Neural progenitor cell (in vitro differentiated cells): Measurements from ENCODE around the gene CORIN. TPM values are rescaled to one million over a fixed set of nuclear protein-coding genes. Genes with fewer than 3 reads are reported as not detected.

ENCODE experiments used
- DNase-seq: peaks from one replicate; pipeline ENCODE4 v3.0.0-alpha.2; 2016; ENCODE audit warnings: low spot score
- H2AFZ ChIP-seq: fragments of 200-600 bp; sonication (generic); replicated peaks from 2 replicates; pipeline ENCODE4 v1.6.1; 2016; ENCODE audit warnings: antibody characterized with exemption
- H3F3A ChIP-seq: fragments of 200-600 bp; sonication (generic); 2 replicates; pipeline ENCODE4 v1.6.1; 2016; ENCODE audit warnings: antibody characterized with exemption, low read depth
- H3K27ac ChIP-seq: fragments of 200-600 bp; sonication (generic); 2 replicates; pipeline ENCODE4 v1.5.1; 2016; ENCODE audit warnings: mild to moderate bottlenecking
- H3K27me3 ChIP-seq: fragments of 200-600 bp; sonication (generic); 2 replicates; pipeline ENCODE4 v1.6.1; 2016; ENCODE audit warnings: mild to moderate bottlenecking, moderate library complexity
- H3K36me3 ChIP-seq: fragments of 200-600 bp; sonication (generic); 2 replicates; pipeline ENCODE4 v1.5.1; 2016
- H3K4me1 ChIP-seq: fragments of 200-600 bp; sonication (generic); 2 replicates; pipeline ENCODE4 v1.6.1; 2016; ENCODE audit warnings: mixed run types
- H3K4me2 ChIP-seq: fragments of 200-600 bp; sonication (generic); 2 replicates; pipeline ENCODE4 v1.6.1; 2016
- H3K4me3 ChIP-seq: fragments of 200-600 bp; sonication (generic); 2 replicates; pipeline ENCODE4 v1.5.1; 2016
- H3K79me2 ChIP-seq: fragments of 200-600 bp; sonication (generic); 2 replicates; pipeline ENCODE4 v1.6.1; 2016; ENCODE audit warnings: low read depth
- H3K9ac ChIP-seq: fragments of 200-600 bp; sonication (generic); 2 replicates; pipeline ENCODE4 v1.6.1; 2016
- H3K9me3 ChIP-seq: fragments of 200-600 bp; sonication (generic); 2 replicates; pipeline ENCODE4 v1.5.1; 2016; ENCODE audit warnings: low read depth
- H4K20me1 ChIP-seq: fragments of 200-600 bp; sonication (generic); 2 replicates; pipeline ENCODE4 v1.6.1; 2016; ENCODE audit warnings: low read depth
- H3K27ac Mint-ChIP-seq: 3 replicates; pipeline ENCODE4 v1.8.0; 2021; ENCODE audit warnings: mixed read lengths
- H3K27me3 Mint-ChIP-seq: 2 replicates; pipeline ENCODE4 v1.8.0; 2022; ENCODE audit warnings: low read depth, mild to moderate bottlenecking, inconsistent platforms, moderate library complexity, mixed read lengths; ENCODE audit not compliant: insufficient read depth
- H3K36me3 Mint-ChIP-seq: 3 replicates; pipeline ENCODE4 v1.8.0; 2021; ENCODE audit warnings: mixed read lengths
- H3K4me1 Mint-ChIP-seq: 3 replicates; pipeline ENCODE4 v1.8.0; 2021; ENCODE audit warnings: mixed read lengths
- H3K4me3 Mint-ChIP-seq: 3 replicates; pipeline ENCODE4 v1.8.0; 2021; ENCODE audit warnings: mild to moderate bottlenecking, moderate library complexity, mixed read lengths
- H3K9me3 Mint-ChIP-seq: 3 replicates; pipeline ENCODE4 v1.8.0; 2020; ENCODE audit warnings: mixed read lengths
- CTCF ChIP-seq: fragments of 200-600 bp; sonication (generic); IDR thresholded peaks from 2 replicates; pipeline ENCODE4 v1.5.1; 2017; ENCODE audit warnings: antibody characterized with exemption, mild to moderate bottlenecking
- EZH2 ChIP-seq: fragments of 200-600 bp; sonication (generic); IDR thresholded peaks from 2 replicates; pipeline ENCODE4 v1.6.1; 2017; ENCODE audit warnings: antibody characterized with exemption, mild to moderate bottlenecking, moderate library complexity
- EZH2phosphoT487 ChIP-seq: fragments of 200-600 bp; sonication (generic); IDR thresholded peaks from 2 replicates; pipeline ENCODE4 v1.6.1; 2017; ENCODE audit warnings: antibody characterized with exemption
- total RNA-seq: library from RNA; depleted of rRNA; stranded (reverse); fragments of >200 nt; gene quantifications from 2 replicates; pipeline ENCODE4 v1.2.3, GENCODE V29; 2015; ENCODE audit warnings: low replicate concordance

The CORIN gene
- total RNA-seq, 1 donor from 2014 or later = not detected

GRCh38 chr4:47849466-47849865 is 11.6 kb upstream of the CORIN start:
- H3K36me3 Mint-ChIP-seq = peaks cover 23% of the 10 kb centered on the region
- peaks cover 2% of the 10 kb centered on the region for H3K4me1 Mint-ChIP-seq
- H3F3A ChIP-seq = no peaks in the 10 kb centered on the region
- H3K4me2 ChIP-seq = no peak overlapping the region
- no peaks in the 10 kb centered on the region for H4K20me1 ChIP-seq
- no peak for DNase-seq
- H3K27me3 ChIP-seq = no peaks in the 10 kb centered on the region
- no peak overlapping the region for H3K4me3 Mint-ChIP-seq
- no peaks in the 10 kb centered on the region for H3K4me1 ChIP-seq
- no peaks in the 10 kb centered on the region for H3K9me3 Mint-ChIP-seq
- H3K9ac ChIP-seq = no peak overlapping the region
- TF ChIP-seq CTCF (no peak), EZH2phosphoT487 (no peak), EZH2 (no peak)
- H3K27ac ChIP-seq = no peak overlapping the region
- no peaks in the 10 kb centered on the region for H3K79me2 ChIP-seq
- H2AFZ ChIP-seq = no peak overlapping the region
- H3K27me3 Mint-ChIP-seq = no peaks in the 10 kb centered on the region
- no peak overlapping the region for H3K4me3 ChIP-seq
- no peak overlapping the region for H3K27ac Mint-ChIP-seq
- peaks cover 20% of the 10 kb centered on the region for H3K36me3 ChIP-seq
- H3K9me3 ChIP-seq = no peaks in the 10 kb centered on the region

DNA sequence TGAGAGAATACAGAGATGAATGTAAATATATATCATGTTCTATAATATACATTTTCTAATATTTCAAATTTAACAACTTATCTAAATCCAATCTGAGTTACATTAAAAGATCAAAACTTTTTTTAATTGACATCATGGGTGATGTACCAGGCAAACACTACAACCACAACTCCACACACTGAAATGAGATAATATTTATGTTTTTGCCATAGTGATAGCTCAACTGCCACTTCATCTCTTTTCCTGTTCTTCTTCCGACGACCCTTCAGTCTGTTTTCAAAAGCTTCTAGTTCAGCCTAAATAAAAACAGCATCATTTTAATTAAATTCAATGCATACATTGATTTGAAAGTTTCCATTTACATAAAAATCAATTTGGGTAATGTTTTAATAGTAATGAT is 10.2 kb upstream of the CORIN start:
- H3F3A ChIP-seq = no peaks in the 10 kb centered on the region
- Mint-ChIP-seq H3K4me3 (no peak overlapping the region), H3K4me1 (peaks cover 2% of the 10 kb centered on the region), H3K27me3 (no peaks in the 10 kb centered on the region), H3K27ac (no peak overlapping the region), H3K36me3 (peaks cover 28% of the 10 kb centered on the region), H3K9me3 (no peaks in the 10 kb centered on the region)
- TF ChIP-seq EZH2 (no peak), EZH2phosphoT487 (no peak), CTCF (no peak)
- H3K27ac ChIP-seq = no peak overlapping the region
- H4K20me1 ChIP-seq = no peaks in the 10 kb centered on the region
- H2AFZ ChIP-seq = no peak overlapping the region
- H3K36me3 ChIP-seq = peaks cover 20% of the 10 kb centered on the region
- H3K4me1 ChIP-seq = no peaks in the 10 kb centered on the region
- H3K9me3 ChIP-seq = no peaks in the 10 kb centered on the region
- no peak overlapping the region for H3K9ac ChIP-seq
- H3K27me3 ChIP-seq = no peaks in the 10 kb centered on the region
- H3K79me2 ChIP-seq = no peaks in the 10 kb centered on the region
- no peak overlapping the region for H3K4me3 ChIP-seq
- no peak for DNase-seq
- H3K4me2 ChIP-seq = no peak overlapping the region

- Histone ChIP-seq H3K4me2 (no peak overlapping the region), H3K9me3 (no peaks in the 10 kb centered on the region), H3F3A (peaks cover 11% of the 10 kb centered on the region), H3K27me3 (peaks cover 16% of the 10 kb centered on the region), H4K20me1 (peaks cover 16% of the 10 kb centered on the region), H3K4me3 (no peak overlapping the region), H3K9ac (no peak overlapping the region), H3K4me1 (peaks cover 3% of the 10 kb centered on the region), H3K27ac (no peak overlapping the region), H2AFZ (no peak overlapping the region), H3K79me2 (no peaks in the 10 kb centered on the region), H3K36me3 (peaks cover 9% of the 10 kb centered on the region)
- Mint-ChIP-seq H3K4me1 (peaks cover 2% of the 10 kb centered on the region), H3K4me3 (no peak overlapping the region), H3K9me3 (no peaks in the 10 kb centered on the region), H3K27me3 (peaks cover 1% of the 10 kb centered on the region), H3K36me3 (peaks cover 20% of the 10 kb centered on the region), H3K27ac (no peak overlapping the region)
- DNase-seq = no peak
- no peak for TF ChIP-seq EZH2phosphoT487
- no peak for TF ChIP-seq CTCF
- TF ChIP-seq EZH2 = no peak
Observed at GRCh38 chr4:47842985-47843384, 5.1 kb upstream of the CORIN start.
